ENCODE measurements around the gene GNG10.

DNA sequence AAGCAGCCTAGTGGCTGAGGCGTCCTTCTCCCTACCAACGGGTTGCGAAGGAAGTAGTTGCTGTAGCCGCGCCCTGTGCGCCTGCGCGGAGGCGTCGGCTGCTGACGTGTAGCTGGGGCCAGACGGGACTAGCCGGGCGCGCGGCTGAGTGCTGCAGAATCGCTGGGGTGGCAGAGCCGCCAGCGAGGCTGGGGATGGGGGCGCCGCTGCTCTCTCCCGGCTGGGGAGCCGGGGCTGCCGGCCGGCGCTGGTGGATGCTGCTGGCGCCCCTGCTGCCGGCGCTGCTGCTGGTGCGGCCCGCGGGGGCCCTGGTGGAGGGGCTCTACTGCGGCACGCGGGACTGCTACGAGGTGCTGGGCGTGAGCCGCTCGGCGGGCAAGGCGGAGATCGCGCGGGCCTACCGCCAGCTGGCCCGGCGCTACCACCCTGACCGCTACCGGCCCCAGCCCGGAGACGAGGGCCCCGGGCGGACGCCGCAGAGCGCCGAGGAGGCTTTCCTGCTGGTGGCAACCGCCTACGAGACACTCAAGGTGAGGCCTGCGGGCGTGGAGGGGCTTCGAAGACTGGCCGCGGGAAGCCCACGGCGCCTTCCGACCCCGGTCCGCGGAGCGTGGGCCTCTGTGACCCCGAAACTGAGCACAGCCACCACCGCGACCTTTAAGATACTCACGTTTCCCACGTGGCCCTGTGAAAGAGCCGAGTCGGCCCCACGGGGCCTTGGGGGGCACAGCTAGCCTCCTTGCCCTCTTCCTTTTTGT, 30.0 kb upstream of the GNG10 start, which contains the start of gene DNAJC25:
- no peak for TF ChIP-seq CTCF (conservative IDR thresholded peaks at IDR 0.05 in 1 of 2, IDR thresholded peaks at IDR 0.05 in 1 of 2; ENCODE audit: low read depth in 1 of 2, low read length in 2 of 2)
- no peak for TF ChIP-seq EZH2 (IDR thresholded peaks at IDR 0.05; ENCODE audit: low read length, missing control alignments)
